Lower leg skin (tissue), 3 donors: ENCODE results near the gene XYLT1.

Experiments used
- POLR2A ChIP-seq, 2 donors: fragments of 450-650 bp; IDR thresholded peaks; one replicate each; pipeline ENCODE4 v1.6.1; 2016 to 2017; ENCODE audit warnings: antibody characterized with exemption in 2 of 2, mild to moderate bottlenecking in 1 of 2, moderate library complexity in 1 of 2
- TF ChIP-seq, protein P1 (sequence below), 3 donors: fragments of 450-650 bp; IDR thresholded peaks; one replicate each; pipeline ENCODE4 v1.5.1; 2016; ENCODE audit warnings: antibody characterized with exemption in 3 of 3, mild to moderate bottlenecking in 3 of 3, moderate library complexity in 2 of 3

GRCh38 chr16:17330044-17330443 is 140.7 kb downstream of the XYLT1 start:
- TF ChIP-seq, protein P1, sequence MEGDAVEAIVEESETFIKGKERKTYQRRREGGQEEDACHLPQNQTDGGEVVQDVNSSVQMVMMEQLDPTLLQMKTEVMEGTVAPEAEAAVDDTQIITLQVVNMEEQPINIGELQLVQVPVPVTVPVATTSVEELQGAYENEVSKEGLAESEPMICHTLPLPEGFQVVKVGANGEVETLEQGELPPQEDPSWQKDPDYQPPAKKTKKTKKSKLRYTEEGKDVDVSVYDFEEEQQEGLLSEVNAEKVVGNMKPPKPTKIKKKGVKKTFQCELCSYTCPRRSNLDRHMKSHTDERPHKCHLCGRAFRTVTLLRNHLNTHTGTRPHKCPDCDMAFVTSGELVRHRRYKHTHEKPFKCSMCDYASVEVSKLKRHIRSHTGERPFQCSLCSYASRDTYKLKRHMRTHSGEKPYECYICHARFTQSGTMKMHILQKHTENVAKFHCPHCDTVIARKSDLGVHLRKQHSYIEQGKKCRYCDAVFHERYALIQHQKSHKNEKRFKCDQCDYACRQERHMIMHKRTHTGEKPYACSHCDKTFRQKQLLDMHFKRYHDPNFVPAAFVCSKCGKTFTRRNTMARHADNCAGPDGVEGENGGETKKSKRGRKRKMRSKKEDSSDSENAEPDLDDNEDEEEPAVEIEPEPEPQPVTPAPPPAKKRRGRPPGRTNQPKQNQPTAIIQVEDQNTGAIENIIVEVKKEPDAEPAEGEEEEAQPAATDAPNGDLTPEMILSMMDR (IDR thresholded peaks at IDR 0.05) = no peak
- TF ChIP-seq POLR2A (IDR thresholded peaks at IDR 0.05) = no peak
